ENCODE results near the gene AP2M1.

DNA sequence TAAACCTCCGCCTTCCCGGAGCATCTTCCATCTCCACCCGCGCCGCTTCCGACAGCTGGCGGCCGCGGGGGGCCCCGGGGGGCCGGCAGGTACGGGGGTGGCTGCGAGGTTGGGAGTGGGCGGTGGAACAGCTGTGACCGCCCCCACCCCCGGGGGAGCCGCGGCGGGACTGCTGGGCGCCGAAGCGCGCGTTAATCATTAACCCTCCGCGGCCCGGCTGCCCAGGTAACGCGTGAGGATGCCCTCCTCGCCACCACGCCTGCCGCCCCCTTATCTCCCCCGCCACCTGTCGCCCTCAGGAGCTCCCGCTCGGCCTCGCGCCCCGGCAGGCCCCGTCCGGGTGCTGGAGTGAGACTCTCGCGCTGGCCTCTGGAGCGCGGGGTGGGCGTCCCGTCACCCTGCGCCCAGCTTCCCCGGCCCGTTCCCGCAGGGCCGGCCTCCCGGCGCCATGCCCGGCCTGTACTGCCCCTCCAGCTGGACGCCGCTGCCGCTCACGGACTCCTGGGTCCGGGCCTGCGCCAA is 55.5 kb downstream of the AP2M1 start:
- TF ChIP-seq POLR2A (IDR thresholded peaks at IDR 0.05) (no peak), POLR2AphosphoS5 (IDR thresholded peaks at IDR 0.05) (no peak)
- TF ChIP-seq, protein P1, sequence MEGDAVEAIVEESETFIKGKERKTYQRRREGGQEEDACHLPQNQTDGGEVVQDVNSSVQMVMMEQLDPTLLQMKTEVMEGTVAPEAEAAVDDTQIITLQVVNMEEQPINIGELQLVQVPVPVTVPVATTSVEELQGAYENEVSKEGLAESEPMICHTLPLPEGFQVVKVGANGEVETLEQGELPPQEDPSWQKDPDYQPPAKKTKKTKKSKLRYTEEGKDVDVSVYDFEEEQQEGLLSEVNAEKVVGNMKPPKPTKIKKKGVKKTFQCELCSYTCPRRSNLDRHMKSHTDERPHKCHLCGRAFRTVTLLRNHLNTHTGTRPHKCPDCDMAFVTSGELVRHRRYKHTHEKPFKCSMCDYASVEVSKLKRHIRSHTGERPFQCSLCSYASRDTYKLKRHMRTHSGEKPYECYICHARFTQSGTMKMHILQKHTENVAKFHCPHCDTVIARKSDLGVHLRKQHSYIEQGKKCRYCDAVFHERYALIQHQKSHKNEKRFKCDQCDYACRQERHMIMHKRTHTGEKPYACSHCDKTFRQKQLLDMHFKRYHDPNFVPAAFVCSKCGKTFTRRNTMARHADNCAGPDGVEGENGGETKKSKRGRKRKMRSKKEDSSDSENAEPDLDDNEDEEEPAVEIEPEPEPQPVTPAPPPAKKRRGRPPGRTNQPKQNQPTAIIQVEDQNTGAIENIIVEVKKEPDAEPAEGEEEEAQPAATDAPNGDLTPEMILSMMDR (IDR thresholded peaks at IDR 0.05): no peak

Data from upper lobe of left lung (tissue), 4 donors.